ENCODE results near the gene ZNF552.
"Not testable (repeated sequence)": the region's sequence is repeated elsewhere in the genome, so short reads cannot be mapped to it uniquely, and the experiment has no call there.

The ZNF552 gene

GRCh38 chr19:57814505-57815246, at the start of gene ZNF552:
TSS of gene ZNF552 (minus strand) at chr19:57814913. CDS start at chr19:57814743, 170 bp downstream.
- DNase-seq (ENCODE audit: low spot score): peak; percentile 93

GRCh38 chr19:57862351-57862750, 47.6 kb upstream of the ZNF552 start:
- not testable (repeated sequence) for DNase-seq (ENCODE audit: low spot score)

- not testable (repeated sequence) for DNase-seq (ENCODE audit: low spot score)
These were observed 39.4 kb upstream of the ZNF552 start for GRCh38 chr19:57854117-57854516.

GRCh38 chr19:57851812-57852603, 37.3 kb upstream of the ZNF552 start:
- not testable (repeated sequence) for DNase-seq (ENCODE audit: low spot score)

GRCh38 chr19:57850553-57851017, 35.9 kb upstream of the ZNF552 start:
- DNase-seq (ENCODE audit: low spot score): no peak

- peak; percentile 96 for DNase-seq (ENCODE audit: low spot score)
These were observed 35.2 kb upstream of the ZNF552 start, which contains the start of gene ZNF587 for GRCh38 chr19:57849666-57850473. TSS of gene ZNF587 (plus strand) at chr19:57849859. CDS start at chr19:57850039, 180 bp downstream.

GRCh38 chr19:57849162-57849665, 34.5 kb upstream of the ZNF552 start:
- not testable (repeated sequence) for DNase-seq (ENCODE audit: low spot score)

GRCh38 chr19:57847164-57847563, 32.5 kb upstream of the ZNF552 start:
- peak; percentile 24 for DNase-seq (ENCODE audit: low spot score)

GRCh38 chr19:57841122-57841763, 26.5 kb upstream of the ZNF552 start:
- DNase-seq (ENCODE audit: low spot score): no peak

GRCh38 chr19:57838622-57839191, 24.0 kb upstream of the ZNF552 start:
- DNase-seq (ENCODE audit: low spot score): not testable (repeated sequence)

- DNase-seq (ENCODE audit: low spot score): not testable (repeated sequence)
These were observed 22.3 kb upstream of the ZNF552 start for GRCh38 chr19:57836991-57837390.

- peak; percentile 49 for DNase-seq (ENCODE audit: low spot score)
These were observed 15.4 kb upstream of the ZNF552 start, which contains the start of gene ZNF587B for GRCh38 chr19:57830071-57830602. TSS of gene ZNF587B (plus strand) at chr19:57830299. CDS start at chr19:57830529, 230 bp downstream.

- DNase-seq (ENCODE audit: low spot score): no peak
These were observed 14.6 kb upstream of the ZNF552 start for GRCh38 chr19:57829316-57829715.

GRCh38 chr19:57825511-57825910, 10.8 kb upstream of the ZNF552 start:
- no peak for DNase-seq (ENCODE audit: low spot score)

GRCh38 chr19:57823608-57824007, 8.9 kb upstream of the ZNF552 start:
- DNase-seq (ENCODE audit: low spot score): not testable (repeated sequence)

- DNase-seq (ENCODE audit: low spot score): not testable (repeated sequence)
These were observed 8.4 kb upstream of the ZNF552 start for GRCh38 chr19:57823155-57823554.

- DNase-seq (ENCODE audit: low spot score): not testable (repeated sequence)
These were observed 6.8 kb upstream of the ZNF552 start for GRCh38 chr19:57821501-57821900.

GRCh38 chr19:57821095-57821494, 6.4 kb upstream of the ZNF552 start:
- DNase-seq (ENCODE audit: low spot score): not testable (repeated sequence)

GRCh38 chr19:57820599-57820998, 5.9 kb upstream of the ZNF552 start:
- no peak for DNase-seq (ENCODE audit: low spot score)

- DNase-seq (ENCODE audit: low spot score): peak; percentile 97
These were observed 4.9 kb upstream of the ZNF552 start for GRCh38 chr19:57819475-57820148.
